OCI-LY3 (cell line): ENCODE data around the gene SIRPB1.

Experiments
- EZH2phosphoT487 ChIP-seq: fragments of 200-600 bp; shearing (Covaris generic); IDR thresholded peaks from 2 replicates; pipeline ENCODE4 v1.6.1; 2018; ENCODE audit warnings: antibody characterized with exemption, mixed run types, low read depth
- TF ChIP-seq, protein P1 (sequence below): fragments of 200-600, 300-600 bp; sonication (generic); IDR thresholded peaks from 2 replicates; pipeline ENCODE4 v1.5.1; 2014; ENCODE audit warnings: antibody characterized with exemption, low read length, low read depth

DNA sequence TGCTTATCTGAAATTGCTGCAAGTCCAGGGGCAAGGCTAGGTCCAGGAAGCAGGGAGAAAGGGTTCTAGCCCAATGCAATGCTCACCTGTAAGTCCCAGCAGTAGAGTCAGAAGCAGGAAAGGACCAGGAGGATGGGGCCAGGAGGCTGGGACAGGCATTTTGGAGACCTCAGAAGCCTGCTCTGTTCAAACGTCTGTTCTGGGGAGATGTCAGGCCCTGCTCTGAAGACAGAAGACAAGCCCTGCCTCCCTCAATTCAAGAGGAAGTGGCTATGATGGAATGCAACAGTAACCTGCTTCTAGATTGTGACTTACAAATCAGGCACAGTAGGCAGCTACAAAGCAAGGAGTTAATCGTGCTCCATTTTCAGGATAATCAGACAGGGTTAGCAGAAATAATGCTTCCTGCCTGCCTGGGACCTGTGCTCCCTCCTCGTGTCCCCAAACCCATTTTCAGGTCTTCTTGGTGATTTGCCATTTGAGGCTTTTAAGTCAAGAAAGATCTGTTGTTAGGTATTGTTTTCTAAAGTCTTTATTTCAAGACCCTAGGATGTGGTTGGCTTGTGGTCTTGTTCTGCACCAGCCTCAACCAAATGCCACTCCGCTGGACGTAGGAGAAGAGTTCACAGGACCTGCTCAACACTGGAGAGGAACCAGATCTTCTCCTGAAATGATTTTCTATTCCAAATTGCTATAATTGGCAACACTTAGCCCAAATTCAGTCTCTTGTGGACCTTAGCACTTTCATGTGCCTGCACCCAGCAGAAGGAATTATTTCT is 37.9 kb upstream of the SIRPB1 start, which contains the start of gene SIRPG:
- TF ChIP-seq, protein P1, sequence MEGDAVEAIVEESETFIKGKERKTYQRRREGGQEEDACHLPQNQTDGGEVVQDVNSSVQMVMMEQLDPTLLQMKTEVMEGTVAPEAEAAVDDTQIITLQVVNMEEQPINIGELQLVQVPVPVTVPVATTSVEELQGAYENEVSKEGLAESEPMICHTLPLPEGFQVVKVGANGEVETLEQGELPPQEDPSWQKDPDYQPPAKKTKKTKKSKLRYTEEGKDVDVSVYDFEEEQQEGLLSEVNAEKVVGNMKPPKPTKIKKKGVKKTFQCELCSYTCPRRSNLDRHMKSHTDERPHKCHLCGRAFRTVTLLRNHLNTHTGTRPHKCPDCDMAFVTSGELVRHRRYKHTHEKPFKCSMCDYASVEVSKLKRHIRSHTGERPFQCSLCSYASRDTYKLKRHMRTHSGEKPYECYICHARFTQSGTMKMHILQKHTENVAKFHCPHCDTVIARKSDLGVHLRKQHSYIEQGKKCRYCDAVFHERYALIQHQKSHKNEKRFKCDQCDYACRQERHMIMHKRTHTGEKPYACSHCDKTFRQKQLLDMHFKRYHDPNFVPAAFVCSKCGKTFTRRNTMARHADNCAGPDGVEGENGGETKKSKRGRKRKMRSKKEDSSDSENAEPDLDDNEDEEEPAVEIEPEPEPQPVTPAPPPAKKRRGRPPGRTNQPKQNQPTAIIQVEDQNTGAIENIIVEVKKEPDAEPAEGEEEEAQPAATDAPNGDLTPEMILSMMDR: no peak
- TF ChIP-seq EZH2phosphoT487: no peak
